Measurements from ENCODE around the gene DCAF12.

- TF ChIP-seq GATA2 (IDR thresholded peaks at IDR 0.05; ENCODE audit: low read depth, low read length) (no peak), GATA3 (IDR thresholded peaks at IDR 0.05; ENCODE audit: low read depth, low read length) (no peak)
These were observed 41.9 kb downstream of the DCAF12 start for GRCh38 chr9:34084562-34084961.

All from SH-SY5Y (cell line).